ENCODE measurements around the gene TNS3.

The TNS3 gene

DNA sequence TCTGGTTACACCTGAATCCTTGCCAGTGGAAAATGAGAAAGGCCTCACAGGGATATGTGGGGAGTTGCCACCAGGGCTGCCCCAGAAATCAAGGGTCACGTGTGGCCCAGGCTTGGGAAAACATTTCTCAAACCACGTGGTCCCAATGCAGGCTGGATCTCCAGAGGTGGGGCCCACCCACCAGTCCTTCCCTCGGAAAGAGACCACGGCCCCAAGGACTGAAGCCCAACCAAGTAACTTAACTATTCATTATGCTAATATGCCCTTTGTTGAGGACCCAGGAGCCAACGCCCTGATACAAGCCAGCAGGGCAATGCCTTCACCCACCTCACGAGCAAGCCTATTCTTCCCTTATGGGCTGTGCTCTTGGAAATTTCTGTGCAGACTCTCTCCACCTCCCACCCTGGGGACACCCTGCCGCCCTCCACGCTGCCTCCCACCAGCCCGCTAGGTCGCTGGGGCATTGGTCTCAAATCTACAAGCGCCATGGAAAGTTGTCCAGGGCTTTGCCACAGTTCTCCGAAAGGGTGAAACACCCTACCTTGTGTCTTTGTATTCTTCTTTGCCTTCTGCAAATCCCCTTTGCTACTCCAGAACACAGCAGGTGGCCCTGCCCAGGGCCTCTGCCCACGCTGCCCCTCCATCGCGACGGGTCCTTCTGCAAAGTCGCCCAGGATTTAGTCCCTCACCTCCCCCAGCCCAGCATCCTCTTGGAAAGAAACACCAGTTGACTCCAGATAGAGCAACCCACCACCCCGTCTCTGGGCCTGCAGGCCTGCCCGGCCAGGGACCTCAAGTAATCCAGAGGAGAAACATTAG lies 8.8 kb downstream of the TNS3 start:
- Histone ChIP-seq H3K4me1 (ENCODE audit: control insufficient read depth, insufficient read depth, low read length, unreplicated experiment) (peaks cover 75% of the 10 kb centered on the region), H3K79me2 (ENCODE audit: control insufficient read depth, insufficient read depth, low read length, unreplicated experiment) (peaks cover 87% of the 10 kb centered on the region), H3K36me3 (ENCODE audit: insufficient read depth, low read length) (peaks cover 10% of the 10 kb centered on the region; the same call in 1 of the 2 replicates), H3K27me3 (ENCODE audit: insufficient read depth, low read length) (no peaks in the 10 kb centered on the region), H3K4me3 (ENCODE audit: low read depth, low read length) (peak overlapping the region; percentile 64), H2AFZ (ENCODE audit: low read length, unreplicated experiment) (no peak overlapping the region), H3K27ac (ENCODE audit: low read depth, low read length) (peak overlapping the region; percentile 91)

DNA sequence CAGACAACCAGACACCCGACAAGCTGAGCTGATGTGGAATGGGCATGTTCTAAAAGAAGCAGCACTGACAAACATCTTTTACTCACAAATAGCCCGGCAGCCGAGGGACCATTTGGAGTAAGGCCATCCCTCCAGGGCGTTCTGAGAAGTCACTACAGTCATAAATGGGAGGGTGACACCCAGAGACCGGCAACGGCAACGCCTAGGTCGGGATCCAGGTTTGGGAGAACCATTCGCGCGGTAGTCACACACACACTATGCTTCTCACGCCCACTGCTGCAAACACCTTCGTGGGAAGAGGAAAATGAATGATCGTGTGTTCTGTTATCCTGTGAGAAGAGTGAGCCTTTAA lies 9.8 kb downstream of the TNS3 start:
- Histone ChIP-seq H3K27me3 (ENCODE audit: insufficient read depth, low read length) (no peaks in the 10 kb centered on the region), H3K36me3 (ENCODE audit: insufficient read depth, low read length) (peaks cover 10% of the 10 kb centered on the region; the same call in 1 of the 2 replicates), H3K4me1 (ENCODE audit: control insufficient read depth, insufficient read depth, low read length, unreplicated experiment) (peaks cover 66% of the 10 kb centered on the region), H3K79me2 (ENCODE audit: control insufficient read depth, insufficient read depth, low read length, unreplicated experiment) (peaks cover 86% of the 10 kb centered on the region), H3K4me3 (ENCODE audit: low read depth, low read length) (peak overlapping the region; percentile 41), H3K27ac (ENCODE audit: low read depth, low read length) (peak overlapping the region; percentile 91), H2AFZ (ENCODE audit: low read length, unreplicated experiment) (no peak overlapping the region)

DNA sequence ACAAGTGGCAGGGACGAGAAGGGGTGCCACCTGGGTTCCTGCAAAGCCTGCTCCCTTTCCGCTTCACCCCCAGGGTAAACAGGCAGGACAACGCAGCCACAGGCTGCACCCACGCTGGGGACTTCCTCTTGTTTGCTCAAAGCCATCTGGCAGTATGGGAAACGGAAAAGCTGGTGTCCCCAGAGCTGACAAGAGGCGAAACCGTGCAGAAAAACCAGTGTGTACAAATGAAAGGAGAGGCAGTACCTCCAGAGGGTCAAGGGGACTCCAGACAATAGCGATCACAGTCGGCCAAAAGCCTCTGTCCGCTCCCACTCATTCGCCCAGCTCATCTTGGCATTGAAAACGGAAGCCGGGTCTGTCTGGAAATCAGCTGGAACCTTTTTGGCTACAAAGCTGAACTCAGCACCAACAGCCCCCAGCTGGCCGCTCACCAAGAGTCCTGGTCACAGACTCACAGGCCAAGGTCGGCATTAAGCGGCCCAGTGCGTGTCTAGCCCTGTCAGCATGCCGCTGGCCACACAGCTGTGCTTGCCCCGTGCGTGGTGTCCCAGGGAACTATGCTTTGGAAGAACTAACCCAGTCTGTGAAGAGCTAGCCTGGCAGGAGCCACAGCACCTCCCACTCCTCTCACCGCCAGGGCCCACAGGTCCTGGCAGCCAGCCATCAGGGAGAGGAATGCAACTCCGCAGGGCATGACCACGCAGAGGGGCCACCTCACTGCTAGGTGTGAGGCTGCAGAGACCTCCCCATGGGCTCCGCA lies 10.4 kb downstream of the TNS3 start:
- Histone ChIP-seq H3K4me3 (ENCODE audit: low read depth, low read length) (peak overlapping the region; percentile 41), H2AFZ (ENCODE audit: low read length, unreplicated experiment) (no peak overlapping the region), H3K79me2 (ENCODE audit: control insufficient read depth, insufficient read depth, low read length, unreplicated experiment) (peaks cover 86% of the 10 kb centered on the region), H3K4me1 (ENCODE audit: control insufficient read depth, insufficient read depth, low read length, unreplicated experiment) (peaks cover 61% of the 10 kb centered on the region), H3K27me3 (ENCODE audit: insufficient read depth, low read length) (no peaks in the 10 kb centered on the region), H3K27ac (ENCODE audit: low read depth, low read length) (peak overlapping the region; percentile 91), H3K36me3 (ENCODE audit: insufficient read depth, low read length) (peaks cover 10% of the 10 kb centered on the region; the same call in 1 of the 2 replicates)

DNA sequence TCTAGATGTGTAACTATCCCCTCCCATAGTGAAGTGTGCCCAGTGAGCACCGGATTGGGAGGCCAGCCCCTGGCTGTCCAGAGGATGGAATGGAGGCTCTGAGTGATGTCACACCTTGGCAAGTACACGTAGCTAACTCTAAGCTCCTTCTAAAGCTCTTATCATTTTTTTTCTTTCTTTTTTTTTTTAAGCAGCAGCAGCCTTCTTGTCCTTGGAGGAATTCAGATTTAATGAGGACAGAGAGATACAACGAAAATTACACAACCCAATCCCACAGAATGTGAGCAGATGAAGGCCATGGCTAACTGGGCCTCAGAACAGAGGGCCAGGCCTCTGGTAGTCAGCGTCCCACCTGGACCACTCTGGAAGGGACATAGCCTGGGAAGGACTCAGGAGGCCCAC lies 11.3 kb downstream of the TNS3 start:
- Histone ChIP-seq H3K79me2 (ENCODE audit: control insufficient read depth, insufficient read depth, low read length, unreplicated experiment) (peaks cover 86% of the 10 kb centered on the region), H3K4me3 (ENCODE audit: low read depth, low read length) (peak overlapping the region; percentile 41), H3K27me3 (ENCODE audit: insufficient read depth, low read length) (no peaks in the 10 kb centered on the region), H2AFZ (ENCODE audit: low read length, unreplicated experiment) (no peak overlapping the region), H3K36me3 (ENCODE audit: insufficient read depth, low read length) (peaks cover 9% of the 10 kb centered on the region; the same call in 1 of the 2 replicates), H3K27ac (ENCODE audit: low read depth, low read length) (peak overlapping the region; percentile 91), H3K4me1 (ENCODE audit: control insufficient read depth, insufficient read depth, low read length, unreplicated experiment) (peaks cover 54% of the 10 kb centered on the region)

DNA sequence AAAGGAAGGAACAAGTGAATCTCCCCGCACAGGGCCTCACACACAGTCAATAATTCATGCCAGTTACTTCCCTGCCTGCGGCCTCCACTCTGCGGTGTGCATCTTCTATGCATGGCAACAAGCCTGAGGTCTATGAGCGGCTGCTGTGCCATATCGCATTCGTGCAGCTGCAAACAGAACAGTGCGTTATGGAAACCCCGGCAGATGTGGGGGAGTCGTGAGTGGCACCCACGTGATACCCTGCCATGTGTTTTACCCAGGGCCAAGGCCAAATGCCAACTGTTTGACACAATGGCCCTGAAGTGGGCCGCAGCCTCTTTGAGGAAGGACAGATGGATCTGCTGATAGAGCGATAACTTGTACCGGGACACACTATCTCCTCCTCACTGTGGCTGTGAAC lies 13.4 kb downstream of the TNS3 start:
- no peak overlapping the region for H3K4me3 ChIP-seq (ENCODE audit: low read depth, low read length)
- H3K27me3 ChIP-seq (ENCODE audit: insufficient read depth, low read length), result no peaks in the 10 kb centered on the region
- peaks cover 10% of the 10 kb centered on the region for H3K36me3 ChIP-seq (ENCODE audit: insufficient read depth, low read length)
- H3K4me1 ChIP-seq (ENCODE audit: control insufficient read depth, insufficient read depth, low read length, unreplicated experiment), result peaks cover 35% of the 10 kb centered on the region
- H3K79me2 ChIP-seq (ENCODE audit: control insufficient read depth, insufficient read depth, low read length, unreplicated experiment), result peaks cover 79% of the 10 kb centered on the region
- H2AFZ ChIP-seq (ENCODE audit: low read length, unreplicated experiment), result no peak overlapping the region
- H3K27ac ChIP-seq (ENCODE audit: low read depth, low read length), result no peak overlapping the region

DNA sequence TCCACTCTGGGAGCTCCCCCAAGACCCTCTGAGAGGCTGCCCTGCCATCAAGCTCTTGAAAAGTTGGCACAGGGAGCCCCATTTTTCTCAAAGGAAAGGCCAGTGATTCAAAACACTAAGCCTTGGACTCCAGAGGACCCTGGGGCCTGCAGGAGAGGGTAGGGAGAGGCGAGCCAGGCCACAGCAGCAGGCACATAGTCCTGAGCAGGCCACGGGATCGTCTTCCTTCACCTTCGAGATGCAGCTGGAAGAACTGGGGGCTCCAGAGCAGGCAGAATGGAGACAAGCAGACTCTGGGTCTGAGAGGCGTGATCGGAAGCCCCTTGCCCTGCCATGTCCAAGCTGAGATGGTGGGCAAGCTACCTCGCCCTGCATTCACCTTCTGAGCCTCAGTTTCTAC lies 13.9 kb downstream of the TNS3 start:
- Histone ChIP-seq H3K36me3 (ENCODE audit: insufficient read depth, low read length) (peaks cover 13% of the 10 kb centered on the region), H2AFZ (ENCODE audit: low read length, unreplicated experiment) (no peak overlapping the region), H3K79me2 (ENCODE audit: control insufficient read depth, insufficient read depth, low read length, unreplicated experiment) (peaks cover 79% of the 10 kb centered on the region), H3K27ac (ENCODE audit: low read depth, low read length) (no peak overlapping the region), H3K4me1 (ENCODE audit: control insufficient read depth, insufficient read depth, low read length, unreplicated experiment) (peaks cover 30% of the 10 kb centered on the region), H3K4me3 (ENCODE audit: low read depth, low read length) (no peak overlapping the region), H3K27me3 (ENCODE audit: insufficient read depth, low read length) (no peaks in the 10 kb centered on the region)

DNA sequence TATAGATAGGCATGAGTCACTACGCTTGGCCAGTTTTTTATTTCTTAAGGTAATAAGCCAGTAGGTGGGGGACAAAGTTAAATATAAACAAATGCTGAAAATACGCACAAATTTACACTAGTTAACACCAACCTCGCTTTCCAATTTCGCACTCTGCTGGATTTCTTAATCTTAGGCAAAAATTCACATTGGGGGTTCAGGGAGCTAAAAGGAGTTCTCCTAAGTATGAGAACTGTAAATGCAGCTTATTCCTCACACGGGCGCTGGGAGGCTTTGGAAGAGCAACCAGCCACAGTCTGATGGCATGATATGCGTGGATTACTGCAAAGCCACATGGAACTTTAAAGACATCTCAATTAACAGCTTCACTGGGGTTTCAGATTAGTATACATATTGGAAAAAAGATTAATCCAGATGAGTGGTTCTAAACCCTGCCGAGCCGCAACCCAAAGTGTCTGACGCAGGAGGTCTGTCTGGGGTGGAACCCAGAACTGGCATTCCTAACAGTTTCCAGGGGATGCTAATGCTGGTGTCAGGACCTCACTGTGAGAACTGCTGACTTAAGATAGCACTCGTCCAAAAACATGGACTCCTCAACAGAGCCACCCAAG lies 16.2 kb downstream of the TNS3 start:
- H3K36me3 ChIP-seq (ENCODE audit: insufficient read depth, low read length), result peaks cover 13% of the 10 kb centered on the region
- H3K27me3 ChIP-seq (ENCODE audit: insufficient read depth, low read length), result no peaks in the 10 kb centered on the region
- no peak overlapping the region for H3K27ac ChIP-seq (ENCODE audit: low read depth, low read length)
- H3K4me3 ChIP-seq (ENCODE audit: low read depth, low read length), result no peak overlapping the region
- H3K4me1 ChIP-seq (ENCODE audit: control insufficient read depth, insufficient read depth, low read length, unreplicated experiment), result peaks cover 8% of the 10 kb centered on the region
- H3K79me2 ChIP-seq (ENCODE audit: control insufficient read depth, insufficient read depth, low read length, unreplicated experiment), result peaks cover 80% of the 10 kb centered on the region
- H2AFZ ChIP-seq (ENCODE audit: low read length, unreplicated experiment), result no peak overlapping the region

DNA sequence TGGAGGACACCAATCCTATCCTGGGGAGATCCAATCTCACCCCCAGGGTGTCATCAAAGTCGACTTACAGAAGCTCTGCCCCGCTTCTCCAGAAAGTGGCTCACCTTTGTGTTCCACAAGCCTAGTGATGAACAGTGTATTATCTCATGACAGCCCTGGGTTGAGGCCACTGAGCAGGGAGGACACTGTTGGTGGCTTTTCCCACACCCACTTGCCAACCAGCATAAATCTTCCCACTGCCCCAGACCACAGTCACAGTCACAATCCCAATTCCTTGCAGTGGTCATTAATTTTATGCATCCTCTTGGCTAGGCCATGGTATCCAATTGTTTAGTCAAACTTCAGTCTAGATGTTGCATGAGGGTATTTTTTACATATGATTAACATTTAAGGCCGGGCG lies 18.4 kb downstream of the TNS3 start:
- H3K27me3 ChIP-seq (ENCODE audit: insufficient read depth, low read length), result no peaks in the 10 kb centered on the region
- no peak overlapping the region for H2AFZ ChIP-seq (ENCODE audit: low read length, unreplicated experiment)
- peaks cover 11% of the 10 kb centered on the region; the same call in 1 of the 2 replicates for H3K36me3 ChIP-seq (ENCODE audit: insufficient read depth, low read length)
- H3K79me2 ChIP-seq (ENCODE audit: control insufficient read depth, insufficient read depth, low read length, unreplicated experiment), result peaks cover 85% of the 10 kb centered on the region
- H3K27ac ChIP-seq (ENCODE audit: low read depth, low read length), result no peak overlapping the region
- no peak overlapping the region for H3K4me3 ChIP-seq (ENCODE audit: low read depth, low read length)
- H3K4me1 ChIP-seq (ENCODE audit: control insufficient read depth, insufficient read depth, low read length, unreplicated experiment), result peaks cover 2% of the 10 kb centered on the region

DNA sequence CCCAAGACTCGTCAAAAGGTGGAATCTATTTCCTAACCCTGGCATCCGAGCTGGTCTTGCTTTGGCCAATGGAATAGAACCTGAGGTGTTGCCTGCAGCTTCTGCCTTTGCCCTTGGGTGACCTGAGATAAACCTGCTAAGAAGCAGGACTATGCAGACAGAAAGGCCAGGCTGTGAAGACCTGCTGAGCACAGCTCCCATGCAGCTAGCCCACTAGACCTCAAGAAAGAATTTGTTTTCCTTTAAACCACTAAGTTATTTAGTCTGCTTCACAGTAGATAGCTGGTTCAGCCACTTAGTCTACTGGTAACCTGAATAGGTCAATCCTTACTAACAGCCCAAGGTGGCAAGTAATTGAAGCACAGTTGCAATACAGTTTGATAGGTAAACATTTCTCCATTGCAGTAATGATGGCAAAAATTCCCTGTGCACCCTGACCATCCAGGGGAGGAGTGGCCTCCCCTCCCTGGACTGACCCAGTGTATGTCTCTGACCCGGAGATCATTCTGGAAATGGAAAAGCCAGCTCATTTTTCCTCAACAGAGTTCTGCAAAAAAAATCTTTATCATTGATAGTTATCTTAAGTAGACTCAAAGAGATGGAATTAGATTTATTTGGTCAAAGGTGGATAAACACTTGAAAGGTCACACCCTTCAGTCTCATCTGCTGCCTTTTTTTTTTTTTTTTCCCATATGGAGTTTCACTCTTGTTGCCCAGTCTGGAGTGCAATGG lies 20.0 kb downstream of the TNS3 start:
- H3K4me3 ChIP-seq (ENCODE audit: low read depth, low read length), result no peak overlapping the region
- H3K27ac ChIP-seq (ENCODE audit: low read depth, low read length), result no peak overlapping the region
- peaks cover 18% of the 10 kb centered on the region for H3K4me1 ChIP-seq (ENCODE audit: control insufficient read depth, insufficient read depth, low read length, unreplicated experiment)
- H3K27me3 ChIP-seq (ENCODE audit: insufficient read depth, low read length), result no peaks in the 10 kb centered on the region
- peaks cover 86% of the 10 kb centered on the region for H3K79me2 ChIP-seq (ENCODE audit: control insufficient read depth, insufficient read depth, low read length, unreplicated experiment)
- H2AFZ ChIP-seq (ENCODE audit: low read length, unreplicated experiment), result no peak overlapping the region
- peaks cover 11% of the 10 kb centered on the region; the same call in 1 of the 2 replicates for H3K36me3 ChIP-seq (ENCODE audit: insufficient read depth, low read length)
